HG03378 (cell line): ENCODE results near the gene CCDC187.

ENCODE experiments used
- ATAC-seq: cut with Tn5 transposase; IDR thresholded peaks from one replicate; pipeline ENCODE4 v1.9.1; 2021; ENCODE audit warnings: mild to moderate bottlenecking, moderate library complexity; ENCODE audit not compliant: unreplicated experiment

The CCDC187 gene

DNA sequence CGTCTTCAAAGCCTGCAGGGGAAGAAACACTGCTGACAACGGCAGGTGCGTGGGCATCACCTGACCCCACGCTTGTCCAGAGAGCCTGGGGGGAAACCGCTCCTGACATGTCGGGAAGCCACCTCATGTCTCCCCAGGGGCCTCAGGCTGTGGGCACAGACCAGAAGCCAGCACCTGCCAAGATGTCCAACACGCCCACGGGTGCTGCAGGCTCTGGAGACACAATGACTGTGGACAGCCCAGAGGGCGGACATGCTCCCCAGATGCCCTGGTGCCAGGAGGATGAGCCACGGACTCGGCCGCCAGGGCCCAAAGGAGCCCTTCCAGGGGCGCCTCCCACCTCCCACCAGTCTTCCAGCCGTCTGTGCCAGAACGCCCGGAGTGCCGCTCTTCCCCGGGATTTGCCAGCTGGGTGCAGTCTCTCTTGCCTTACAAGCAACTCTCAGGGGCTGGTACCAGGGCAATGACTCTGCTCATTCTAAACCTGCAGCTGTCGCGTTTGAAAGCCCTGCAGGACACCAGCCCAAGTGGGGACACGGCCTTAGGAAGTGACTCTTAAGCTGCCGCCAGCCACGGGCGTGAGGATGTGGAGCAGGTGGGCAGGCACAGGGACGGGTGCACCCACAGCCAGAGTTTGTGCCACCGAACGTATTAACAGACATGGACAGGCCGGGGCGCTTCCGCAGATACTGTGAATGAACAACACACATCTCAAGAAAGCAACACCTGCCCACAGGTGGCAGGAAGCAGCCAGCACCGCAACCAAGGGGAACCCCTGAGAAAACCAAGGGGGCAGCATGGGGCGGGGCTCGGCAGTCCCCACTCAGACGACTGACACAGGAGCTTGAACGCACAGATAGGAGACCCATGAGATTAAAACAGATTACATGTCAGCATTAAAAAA, 92.2 kb downstream of the CCDC187 start:
- no peak for ATAC-seq

GRCh38 chr9:136211006-136211405, 92.9 kb downstream of the CCDC187 start:
- ATAC-seq: no peak

GRCh38 chr9:136210276-136210675, 93.6 kb downstream of the CCDC187 start:
- ATAC-seq: no peak

DNA sequence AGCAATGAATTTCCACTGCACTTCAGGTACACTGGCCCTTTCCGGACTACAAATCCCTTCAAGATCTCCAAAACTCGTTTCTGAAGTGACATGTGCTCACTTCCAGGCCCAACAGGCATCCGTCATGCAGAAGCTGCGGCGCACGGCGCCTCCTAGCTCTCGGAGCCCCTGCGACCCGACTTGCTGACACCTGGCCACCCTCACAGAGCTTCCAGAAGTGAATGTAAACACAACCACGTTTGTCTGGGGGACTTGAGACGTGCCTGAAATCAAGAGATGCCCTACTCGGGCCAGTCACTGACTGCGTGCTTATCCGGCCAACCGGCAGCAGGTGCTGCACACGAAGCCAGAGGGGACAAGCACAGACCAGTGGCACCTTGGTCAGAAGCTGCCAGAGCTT, 94.1 kb downstream of the CCDC187 start:
- ATAC-seq: no peak

- no peak for ATAC-seq
Observed at GRCh38 chr9:136209232-136209631, 94.7 kb downstream of the CCDC187 start.

- ATAC-seq: no peak
Observed at GRCh38 chr9:136208675-136209074, 95.2 kb downstream of the CCDC187 start.

DNA sequence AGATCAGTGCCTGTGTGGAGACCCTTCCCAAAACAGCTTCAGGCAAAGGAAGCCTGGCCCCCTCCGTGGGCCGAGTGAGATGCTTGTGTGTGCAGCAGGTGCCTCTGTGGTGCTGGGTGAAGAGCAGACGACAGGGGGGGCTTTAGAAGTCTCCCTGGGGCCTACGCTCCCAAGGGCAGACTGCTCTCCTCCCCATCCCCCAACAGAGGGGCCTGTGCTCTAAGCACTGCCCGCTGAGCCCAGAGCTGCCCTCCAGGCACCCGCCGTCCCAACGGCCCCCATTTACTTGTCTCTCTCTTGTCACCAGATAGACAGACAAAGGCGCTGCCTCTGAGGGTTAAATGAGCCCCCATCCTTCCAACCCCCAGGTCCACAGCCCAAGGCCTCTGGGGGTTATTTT, 96.3 kb downstream of the CCDC187 start:
- no peak for ATAC-seq

DNA sequence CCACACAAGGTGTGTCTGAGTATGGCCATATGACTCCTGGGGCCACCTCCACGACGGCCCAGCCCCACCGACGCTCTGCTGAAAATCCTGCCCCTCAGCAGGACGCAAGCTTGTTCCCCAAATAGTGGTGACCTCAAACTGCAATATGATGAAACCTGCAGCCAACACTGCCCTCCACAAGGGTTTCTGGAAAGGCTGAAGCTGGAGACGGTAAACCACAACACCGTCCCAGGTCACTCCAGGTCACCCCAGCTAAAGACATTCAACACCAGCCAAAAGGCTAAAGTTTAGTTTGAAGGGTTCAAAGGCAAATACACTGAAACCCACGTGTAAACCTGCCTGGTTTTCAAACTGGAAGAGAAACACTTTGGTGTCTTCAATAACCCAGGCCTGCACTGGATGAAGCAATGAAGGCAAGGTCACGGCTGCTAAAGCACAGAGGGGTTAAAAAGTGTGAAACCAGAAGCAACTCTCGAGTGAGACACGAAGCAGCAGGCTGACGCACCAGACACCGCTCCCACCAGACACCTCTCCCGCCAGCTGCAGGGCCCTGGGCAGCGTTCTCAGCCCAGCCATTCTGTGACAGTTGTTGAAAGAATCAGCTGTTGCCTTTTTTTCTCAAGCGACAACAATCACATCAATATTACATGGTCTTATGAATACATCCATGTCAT, 97.2 kb downstream of the CCDC187 start:
- no peak for ATAC-seq

- ATAC-seq: no peak
Observed at GRCh38 chr9:136205707-136205992, 98.2 kb downstream of the CCDC187 start.

GRCh38 chr9:136204838-136205706, 98.8 kb downstream of the CCDC187 start, which contains the start of gene LHX3:
Gene LHX3 (minus strand): TSS chr9:136205128. CDS start chr9:136205012, 116 bp downstream.
- ATAC-seq: no peak

DNA sequence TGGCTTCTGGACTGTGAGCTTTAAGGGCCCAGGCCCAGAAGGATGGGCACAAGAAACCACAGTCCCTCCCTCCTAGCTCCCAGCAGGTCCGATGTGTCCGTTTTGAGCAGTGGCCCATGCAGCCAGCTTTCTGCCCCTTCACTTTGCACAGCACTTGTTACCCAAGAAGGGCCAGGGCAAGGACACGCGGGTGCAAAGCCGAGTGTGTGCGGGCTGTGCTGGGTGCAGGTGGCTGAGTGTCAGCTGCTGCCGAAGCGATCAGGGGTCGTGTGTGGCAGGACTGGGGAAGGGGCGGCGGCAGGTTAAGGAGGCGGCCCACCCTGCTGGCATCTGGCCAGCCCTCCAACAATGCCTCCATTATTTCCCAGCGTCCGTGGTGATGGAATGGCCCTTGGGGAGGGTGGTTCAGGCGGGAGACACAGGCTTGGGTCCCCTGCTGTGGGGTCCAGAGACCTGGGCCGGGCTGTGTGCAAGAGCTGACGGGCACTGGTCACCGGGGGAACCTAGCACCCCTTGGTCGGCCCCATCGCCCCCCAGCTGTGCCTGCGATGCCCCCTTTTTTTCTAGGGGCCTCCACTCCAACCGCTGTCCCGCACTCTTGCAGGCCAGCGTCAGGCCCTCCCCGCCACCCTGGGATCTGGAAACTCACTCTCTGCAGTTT, 99.6 kb downstream of the CCDC187 start:
- no peak for ATAC-seq

DNA sequence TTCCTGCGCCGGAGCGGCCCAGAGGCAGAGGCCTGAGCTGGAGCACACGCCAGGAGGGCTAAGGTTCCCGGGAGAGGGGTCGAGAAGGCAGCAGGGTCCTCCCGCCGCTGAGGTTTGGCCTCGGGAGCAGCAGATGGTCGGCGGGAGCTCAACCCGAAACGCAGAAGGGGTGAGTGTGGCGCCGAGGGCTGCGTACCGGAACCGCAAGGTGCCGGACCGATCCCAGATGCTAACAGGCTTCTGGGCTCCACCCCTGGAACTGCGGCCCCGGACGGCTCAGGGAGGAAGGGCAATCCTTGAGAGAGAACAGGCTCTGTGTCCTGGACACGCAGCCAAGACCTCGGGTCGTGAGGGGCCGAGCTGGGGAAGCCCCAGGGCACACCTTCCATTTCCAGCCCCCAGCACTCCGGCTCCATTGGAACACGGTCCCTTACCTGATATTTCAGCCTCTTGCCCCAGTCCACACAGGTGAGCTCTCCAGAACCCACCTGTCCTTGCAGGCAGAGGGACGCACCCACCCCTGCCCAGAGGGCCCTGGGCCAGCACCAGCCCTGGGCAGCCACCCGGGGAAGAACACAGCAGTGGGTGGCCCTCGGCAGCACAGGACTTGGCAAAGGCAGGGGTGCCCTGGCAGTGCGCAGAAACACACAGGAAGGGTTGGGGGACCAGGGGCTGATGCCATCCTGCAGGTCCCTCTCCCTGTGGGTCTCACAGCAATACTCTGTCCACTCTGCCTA, 100.3 kb downstream of the CCDC187 start:
- no peak for ATAC-seq

GRCh38 chr9:136202454-136203407, 101.2 kb downstream of the CCDC187 start:
- ATAC-seq: no peak

- no peak for ATAC-seq
Observed at GRCh38 chr9:136201609-136202453, 102.1 kb downstream of the CCDC187 start.

DNA sequence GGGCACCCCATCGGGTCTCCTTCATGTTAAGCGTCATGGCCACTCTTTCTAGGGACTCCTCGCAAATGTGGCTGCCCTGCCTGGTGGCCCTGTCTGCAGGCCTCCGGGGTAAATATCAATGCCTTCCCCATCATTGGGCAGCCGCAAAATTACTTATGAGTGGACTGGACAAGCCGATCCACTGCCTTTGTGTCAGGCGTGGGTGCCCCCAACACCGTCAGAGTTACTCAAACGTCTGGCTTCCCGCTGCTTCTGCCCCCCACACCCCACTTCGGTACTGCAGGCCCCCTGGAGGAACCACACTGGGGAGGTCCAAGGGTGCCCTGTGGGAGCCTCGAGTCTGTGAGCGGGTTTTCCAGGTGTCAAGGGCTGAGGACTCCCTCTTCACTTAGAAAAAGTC, 102.7 kb downstream of the CCDC187 start:
- no peak for ATAC-seq

DNA sequence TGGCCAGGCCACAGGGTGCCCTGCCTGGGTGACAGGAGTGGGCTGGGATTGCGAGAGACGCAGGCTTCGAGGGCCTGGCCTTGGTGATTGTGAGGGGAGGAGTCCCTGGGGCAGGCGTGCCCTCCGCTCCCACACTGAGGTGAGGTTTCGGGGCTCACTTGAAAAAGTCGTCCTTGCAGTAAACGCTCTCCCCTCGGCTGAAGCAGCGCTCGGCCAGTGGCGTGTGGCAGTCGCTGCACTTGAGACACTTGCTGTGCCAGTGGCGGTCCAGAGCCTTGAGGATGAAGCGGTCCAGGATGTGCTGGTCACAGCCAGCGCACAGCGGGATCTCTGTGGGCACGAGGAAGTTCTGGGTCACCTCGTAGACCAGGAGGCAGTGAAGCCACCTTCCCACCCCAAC, 103.5 kb downstream of the CCDC187 start:
- ATAC-seq: no peak
